Globus pallidus (tissue), 1 donor: Measurements from ENCODE around the gene PCYT2.

Source experiments
- DNase-seq: peaks from one replicate; pipeline ENCODE4 v3.0.0-alpha.2; 2015; ENCODE audit warnings: low spot score

Gene PCYT2

DNA sequence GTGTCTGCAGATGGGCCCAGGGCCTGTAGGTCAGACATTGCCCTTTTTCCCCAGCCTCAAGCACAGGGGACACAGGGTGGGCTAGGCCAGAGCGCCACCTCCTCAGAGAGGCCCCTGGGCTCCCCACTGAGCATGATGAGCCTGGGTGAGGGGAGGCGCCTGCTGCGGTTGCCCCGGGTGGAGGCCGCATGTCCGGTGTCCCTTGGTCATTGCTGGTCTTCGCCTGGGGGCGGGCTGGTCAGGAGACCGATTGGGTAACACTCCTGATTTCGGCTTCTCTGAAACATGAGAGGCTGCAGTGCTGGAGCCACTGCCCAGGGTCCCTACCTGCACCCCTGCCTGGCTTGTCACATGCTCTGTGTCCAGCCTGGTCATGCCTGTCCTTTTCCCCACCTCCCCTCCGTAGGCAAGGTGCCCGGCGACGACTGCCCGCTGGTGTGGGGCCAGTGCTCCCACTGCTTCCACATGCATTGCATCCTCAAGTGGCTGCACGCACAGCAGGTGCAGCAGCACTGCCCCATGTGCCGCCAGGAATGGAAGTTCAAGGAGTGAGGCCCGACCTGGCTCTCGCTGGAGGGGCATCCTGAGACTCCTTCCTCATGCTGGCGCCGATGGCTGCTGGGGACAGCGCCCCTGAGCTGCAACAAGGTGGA, 11.6 kb downstream of the PCYT2 start:
- DNase-seq: no peak

DNA sequence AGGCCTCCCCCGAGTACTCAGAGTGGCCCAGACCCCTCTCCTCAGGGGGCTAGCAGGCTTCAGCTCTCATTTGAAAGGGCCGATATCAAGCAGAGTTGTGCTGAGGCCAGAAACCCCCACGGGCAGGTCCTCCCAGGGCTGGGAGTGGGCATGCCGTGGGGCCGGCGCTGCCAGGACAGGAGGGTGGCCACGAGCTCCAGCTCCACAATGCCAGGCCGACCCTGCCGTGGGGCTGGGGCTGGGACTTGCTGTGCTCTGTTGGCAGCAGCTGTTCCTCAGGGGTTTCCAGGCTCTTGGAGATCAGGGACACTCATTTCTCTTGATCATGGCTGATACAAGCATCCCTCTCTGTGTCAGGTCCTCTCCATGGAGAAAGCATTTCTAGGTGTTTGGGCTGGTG, 12.3 kb downstream of the PCYT2 start:
- no peak for DNase-seq

DNA sequence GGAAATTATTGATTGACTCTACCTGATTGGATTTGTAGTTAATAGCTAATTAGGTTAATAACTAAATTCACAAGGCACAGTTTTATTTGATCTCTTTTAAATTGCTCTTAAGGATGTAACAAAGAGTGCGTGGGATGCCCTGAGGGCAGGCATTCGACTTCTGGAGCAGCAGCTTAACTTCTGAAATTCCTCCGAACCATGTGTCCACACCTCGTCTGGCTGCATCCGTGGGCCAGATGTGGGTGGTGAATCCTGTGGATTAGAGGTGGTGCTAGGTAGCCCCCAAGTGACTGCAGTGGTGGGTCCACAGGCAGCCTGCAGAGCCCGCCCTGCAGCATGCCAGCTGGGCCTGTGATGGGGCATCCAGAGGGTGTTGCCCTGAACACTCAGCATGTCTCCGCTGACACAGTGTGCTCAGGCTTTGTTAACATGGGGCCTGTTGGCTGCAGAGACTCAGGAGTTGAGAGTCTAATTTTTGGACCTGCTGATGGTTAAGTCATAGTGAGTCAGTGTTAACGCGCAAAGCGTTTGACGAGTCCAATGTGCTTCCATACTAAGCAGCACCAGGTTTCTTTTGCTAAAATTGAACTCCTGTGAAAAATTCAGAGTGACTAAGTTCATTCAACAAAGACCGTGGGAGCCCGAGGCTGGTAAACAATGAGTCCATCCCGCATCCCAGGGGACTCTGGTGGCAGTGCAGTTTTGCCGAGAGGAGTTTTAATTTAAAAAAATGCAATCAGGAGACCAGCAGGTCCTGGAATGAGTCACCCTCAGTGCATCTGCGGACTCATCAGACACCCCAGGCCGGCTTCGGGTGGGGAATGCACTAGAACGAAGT, 13.0 kb downstream of the PCYT2 start:
- DNase-seq: no peak

DNA sequence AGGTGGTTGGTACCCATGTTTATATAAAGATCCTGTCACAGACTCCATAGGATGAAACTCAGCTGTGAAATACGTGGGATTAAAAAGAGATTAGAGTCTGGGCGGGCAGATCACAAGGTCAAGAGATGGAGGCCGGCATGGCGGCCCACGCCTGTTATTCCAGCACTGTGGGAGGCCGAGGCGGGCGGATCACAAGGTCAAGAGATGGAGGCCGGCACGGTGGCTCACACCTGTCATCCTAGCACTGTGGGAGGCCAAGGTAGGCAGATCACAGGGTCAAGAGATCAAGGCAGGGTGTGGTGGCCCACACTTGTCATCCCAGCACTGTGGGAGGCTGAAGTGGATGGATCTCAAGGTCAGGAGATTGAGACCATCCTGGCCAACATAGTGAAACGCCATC, 15.8 kb downstream of the PCYT2 start:
- no peak for DNase-seq

DNA sequence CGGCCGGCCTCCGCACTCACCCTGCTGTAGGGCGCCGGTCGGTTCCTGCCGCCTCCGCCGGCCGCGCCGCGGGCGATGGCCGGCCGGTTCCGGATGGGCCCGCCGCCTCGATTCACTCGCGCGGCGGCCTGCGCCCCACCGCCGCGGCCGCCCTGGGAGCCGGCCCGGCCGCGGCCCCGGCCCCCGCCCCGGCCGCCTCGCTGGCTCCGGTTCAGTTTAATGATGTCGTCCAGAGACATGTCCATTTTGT, 20.0 kb downstream of the PCYT2 start:
- no peak for DNase-seq

DNA sequence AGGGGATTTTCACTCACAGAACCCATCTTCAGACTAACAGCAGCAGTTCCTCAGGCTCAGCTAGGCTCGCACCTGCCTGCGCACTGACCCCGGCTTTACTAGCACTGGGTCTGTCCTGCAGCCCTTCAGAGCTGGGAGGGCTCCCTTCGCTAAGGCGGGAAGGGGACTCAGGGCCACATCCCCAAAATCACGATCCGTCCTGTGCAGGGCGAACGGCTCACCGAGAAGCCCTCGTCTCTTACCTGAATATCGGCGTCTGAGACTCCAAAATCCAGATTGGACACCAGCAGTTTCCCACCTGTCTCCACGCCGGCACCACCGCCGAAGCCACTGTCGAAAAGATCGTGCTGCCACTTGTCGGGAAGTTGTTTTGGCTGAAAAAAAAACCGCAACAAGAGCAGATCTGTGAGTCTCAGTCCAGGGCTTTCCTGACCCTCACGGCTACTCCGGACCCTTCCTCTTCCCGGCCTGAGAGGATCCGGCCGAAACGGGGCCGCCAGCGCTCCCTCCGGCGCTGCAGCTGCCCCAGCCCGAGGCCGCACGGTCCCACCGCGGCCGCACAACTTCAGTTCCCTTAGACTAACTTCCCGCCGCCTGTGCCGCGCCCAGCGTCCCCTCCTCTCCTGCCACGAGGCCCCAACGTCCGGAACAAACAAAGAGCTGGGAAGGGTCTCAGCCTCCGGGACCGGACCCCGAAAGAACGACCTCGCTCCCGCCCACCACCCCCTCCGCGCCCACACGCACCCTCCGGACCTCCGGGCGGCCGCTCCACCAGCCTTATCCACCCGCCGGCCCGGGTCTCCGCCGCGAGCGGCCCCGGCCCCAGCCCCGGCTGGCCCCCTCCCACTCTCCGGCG, 20.5 kb downstream of the PCYT2 start:
- no peak for DNase-seq

DNA sequence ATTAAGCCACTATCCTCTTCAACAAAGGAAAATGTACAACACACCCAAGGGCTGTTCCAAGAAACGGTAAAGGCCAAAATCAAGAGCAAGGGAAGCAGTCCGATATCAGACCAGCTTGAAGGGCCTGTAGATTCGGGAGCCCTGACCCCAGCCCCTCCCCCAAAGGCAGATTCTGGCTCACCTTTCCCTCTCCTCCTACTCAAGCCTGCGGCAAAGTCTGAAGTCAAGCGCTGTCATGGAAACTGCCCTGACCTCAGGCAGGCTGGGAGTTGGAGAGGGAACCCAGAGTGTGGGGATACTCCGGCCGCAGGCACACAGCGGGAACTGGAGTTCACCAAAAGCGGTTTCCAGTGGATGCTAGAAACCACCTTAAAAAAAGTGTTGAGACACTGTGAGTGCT, 21.6 kb downstream of the PCYT2 start:
- no peak for DNase-seq

DNA sequence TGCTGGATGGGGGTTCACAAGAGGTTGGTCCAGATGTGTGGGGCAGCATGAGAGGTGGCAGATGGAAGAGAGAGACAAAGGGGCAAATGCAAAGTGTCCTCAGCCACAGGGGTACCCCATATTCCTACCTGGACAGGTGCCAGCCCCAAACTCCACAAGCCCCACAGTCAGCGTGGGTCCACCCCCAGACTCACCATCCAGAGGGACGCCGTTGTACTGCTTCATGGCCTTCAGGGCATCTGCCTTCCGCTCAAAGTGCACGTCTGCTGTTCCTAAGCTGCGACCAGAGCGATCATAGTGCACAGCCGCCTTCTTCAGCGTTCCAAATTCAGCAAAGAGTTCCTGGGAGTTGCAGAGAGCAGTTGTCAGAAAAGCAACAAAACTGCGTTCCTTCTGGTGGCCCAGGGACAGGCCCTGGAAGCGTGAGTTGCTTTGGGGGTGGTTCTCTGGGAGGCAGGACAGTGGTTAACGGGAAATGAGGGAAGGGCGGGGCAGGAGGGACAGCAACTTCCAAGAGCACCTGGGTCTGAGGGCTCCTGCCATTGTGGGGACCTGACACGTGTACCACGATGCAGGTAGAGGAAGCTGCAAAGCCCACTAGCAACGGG, 22.1 kb downstream of the PCYT2 start:
- no peak for DNase-seq

DNA sequence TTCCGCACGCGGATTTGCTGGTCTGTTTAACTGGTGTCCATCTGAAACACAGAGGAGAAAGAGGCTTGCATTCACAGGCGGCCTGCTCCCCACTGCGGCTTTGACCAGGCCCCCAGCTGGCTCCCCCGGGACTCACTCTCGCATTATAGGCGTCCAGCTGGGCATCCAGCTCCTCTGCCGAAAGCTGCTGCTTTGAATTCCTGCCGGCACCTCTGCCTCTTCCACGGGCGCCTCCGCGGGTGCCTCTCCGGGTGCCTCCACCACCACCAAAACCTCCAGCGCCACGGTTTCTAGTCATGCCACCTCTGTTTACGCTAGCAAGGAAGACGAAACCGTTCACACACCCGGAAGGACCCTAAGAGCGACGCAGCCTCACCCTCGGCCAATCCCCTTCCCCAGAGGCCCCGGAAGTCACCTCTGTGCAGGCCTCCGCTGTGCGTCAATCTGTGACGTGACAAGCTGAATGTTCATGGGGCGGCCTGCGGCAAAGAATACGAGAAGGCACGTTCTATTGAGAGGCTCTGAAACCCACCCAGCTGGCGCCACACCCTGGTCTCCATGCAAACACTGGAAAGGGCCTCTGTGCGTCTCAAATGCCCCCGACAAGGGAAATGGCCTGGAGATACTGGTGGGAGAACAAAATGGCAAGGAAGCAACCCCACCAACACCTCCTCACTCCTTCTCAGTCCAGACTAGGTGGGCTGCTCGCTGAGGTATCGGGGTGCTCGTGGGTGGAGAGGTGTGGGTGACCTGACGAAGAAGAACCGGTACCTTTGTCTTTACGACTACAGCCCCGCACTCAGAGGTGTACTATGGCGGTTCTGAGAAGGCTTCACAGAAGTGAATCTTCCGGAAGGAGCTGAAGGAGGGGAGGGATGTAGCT, 22.9 kb downstream of the PCYT2 start:
- no peak for DNase-seq

DNA sequence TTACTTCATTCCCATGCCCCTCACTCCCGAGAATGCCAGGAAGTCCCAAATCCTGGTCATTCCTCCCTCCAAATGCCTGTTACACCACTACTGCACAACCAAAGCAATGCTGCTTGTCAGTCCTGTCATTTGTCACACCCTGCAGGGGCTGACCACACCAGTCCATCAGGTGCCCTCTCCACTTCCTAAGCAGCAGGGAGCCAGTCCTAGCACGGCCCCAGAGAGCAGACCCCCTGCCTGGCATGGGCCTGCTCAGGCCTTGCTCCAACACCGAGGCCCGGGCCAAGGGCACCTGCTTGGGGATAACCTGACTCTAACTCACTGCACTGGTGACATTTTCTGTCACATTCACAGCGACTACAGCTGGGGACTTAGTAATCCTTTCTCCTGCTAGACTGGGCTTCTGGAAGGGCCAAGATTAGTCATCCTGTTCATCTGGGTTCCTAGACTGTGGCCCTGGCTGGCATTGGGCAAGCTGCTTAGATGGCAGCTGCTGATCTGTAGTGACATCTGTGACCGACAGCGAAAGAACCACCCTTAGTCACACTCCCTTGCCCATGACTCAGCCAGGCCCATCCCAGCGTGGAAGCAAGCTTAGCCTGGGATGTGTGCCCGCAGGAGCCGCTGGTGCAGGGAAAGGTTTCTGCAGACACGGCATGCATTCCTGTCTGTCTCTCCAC, 25.2 kb downstream of the PCYT2 start:
- DNase-seq: no peak

DNA sequence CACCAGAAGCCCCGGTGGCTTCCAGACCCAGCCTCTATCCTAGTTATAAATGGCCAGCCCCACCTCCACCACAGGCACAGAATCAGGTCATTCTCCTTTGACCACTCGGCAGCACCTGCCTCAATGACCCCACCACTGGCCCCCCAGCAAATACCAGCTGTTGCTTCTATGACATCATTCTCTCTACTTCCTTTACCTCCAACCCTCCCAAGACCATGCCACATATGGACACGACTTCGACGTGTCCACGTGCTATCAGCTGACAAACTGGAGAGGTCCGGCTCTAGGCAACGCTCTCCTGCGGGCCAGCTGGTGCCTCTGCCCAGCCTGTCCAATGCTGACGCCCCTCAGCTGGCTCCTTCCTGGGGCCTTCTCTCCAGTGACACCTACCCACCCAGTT, 25.7 kb downstream of the PCYT2 start:
- DNase-seq: no peak

DNA sequence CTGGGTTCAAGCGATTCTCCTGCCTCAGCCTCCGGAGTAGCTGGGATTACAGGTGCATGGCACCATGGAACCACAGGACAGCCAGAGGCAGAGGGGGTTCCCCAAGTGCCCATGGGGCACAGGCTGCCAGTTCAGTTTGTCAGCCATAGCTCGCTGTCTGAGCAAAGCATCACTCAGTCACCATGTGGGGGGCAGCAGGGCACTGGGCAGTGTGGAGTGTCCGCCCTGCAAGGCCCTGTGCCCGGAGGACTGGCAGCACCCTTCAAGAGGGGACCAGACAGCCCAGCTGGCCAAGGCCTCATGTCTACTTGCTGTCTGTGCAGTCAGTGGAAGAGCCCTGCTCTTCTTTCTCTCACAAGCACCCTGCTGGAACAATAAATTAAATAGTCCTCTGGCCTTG, 26.2 kb downstream of the PCYT2 start:
- no peak for DNase-seq

DNA sequence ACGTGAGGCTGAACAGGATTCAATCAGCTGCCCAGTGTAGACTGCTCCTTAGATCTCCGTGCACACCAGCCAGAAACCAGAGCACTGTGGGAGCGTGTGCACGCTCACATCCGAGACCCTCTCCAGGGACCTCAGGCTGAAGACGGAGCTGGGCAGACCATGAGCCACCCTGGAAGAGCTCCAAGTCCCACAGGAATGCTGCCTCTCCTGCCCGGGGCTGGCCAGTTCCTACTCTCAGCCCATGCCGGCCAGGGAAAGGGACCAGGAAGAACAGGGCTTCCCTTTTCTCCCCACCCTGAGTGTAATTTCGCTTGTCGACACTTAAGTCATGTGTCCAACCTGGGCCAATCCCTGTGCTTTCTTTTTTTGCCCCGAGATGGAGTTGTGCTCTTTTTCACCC, 26.7 kb downstream of the PCYT2 start:
- DNase-seq: no peak

DNA sequence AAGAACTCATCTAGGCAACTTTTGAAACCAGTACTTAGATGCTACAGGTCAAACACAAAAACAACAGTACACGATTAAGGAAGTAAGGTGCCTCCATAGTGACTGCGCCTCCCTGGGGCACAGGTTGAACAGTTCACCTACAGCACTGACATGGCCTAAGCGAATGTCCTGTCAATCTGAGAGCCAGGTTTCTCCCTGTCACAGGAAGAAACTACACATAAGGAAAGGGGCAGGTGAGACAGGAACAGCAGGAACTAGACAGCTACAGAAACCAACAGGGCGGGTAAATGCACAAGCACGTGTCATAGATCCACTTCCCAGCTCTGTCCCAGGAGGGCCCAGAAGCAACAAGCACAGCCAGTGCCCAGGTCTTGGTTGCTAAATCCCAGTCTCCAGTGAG, 32.1 kb downstream of the PCYT2 start:
- no peak for DNase-seq

DNA sequence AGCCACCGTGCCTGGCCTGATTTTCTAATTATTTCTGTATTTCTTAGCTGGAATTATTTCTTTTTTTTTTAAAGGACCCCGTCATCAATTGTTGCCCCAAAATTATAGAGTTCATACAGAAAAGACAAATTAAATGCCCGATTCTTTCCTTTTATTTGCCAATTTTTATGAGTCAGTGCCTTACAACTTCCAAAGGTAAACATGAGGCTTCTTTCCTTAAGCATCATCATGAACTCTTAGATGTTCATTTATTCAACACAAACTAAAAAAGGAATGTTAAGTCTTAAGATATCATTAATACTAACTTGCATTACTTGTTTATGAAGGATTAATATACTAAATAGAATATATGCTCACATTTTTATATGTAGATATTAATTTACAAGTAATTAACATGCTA, 32.9 kb downstream of the PCYT2 start:
- no peak for DNase-seq

DNA sequence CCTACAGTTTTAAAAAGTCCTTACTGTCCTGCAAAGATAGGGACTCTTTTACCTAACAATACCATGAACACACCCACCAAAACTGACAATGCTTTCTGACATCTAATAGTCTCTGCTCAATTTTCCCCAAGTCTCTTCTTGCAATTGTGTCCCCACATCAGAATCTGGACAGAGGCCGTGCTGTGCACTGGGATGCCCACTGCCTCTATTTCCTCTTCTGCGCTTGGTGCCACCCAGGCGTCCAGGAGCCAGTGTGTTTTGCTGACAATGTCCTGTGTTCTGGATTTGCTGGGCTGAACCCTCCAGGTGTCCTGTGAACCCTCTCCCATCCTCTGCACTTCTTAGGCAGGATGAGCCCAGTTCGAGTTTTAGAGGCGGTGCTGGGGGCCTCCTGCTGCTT, 33.6 kb downstream of the PCYT2 start:
- no peak for DNase-seq

DNA sequence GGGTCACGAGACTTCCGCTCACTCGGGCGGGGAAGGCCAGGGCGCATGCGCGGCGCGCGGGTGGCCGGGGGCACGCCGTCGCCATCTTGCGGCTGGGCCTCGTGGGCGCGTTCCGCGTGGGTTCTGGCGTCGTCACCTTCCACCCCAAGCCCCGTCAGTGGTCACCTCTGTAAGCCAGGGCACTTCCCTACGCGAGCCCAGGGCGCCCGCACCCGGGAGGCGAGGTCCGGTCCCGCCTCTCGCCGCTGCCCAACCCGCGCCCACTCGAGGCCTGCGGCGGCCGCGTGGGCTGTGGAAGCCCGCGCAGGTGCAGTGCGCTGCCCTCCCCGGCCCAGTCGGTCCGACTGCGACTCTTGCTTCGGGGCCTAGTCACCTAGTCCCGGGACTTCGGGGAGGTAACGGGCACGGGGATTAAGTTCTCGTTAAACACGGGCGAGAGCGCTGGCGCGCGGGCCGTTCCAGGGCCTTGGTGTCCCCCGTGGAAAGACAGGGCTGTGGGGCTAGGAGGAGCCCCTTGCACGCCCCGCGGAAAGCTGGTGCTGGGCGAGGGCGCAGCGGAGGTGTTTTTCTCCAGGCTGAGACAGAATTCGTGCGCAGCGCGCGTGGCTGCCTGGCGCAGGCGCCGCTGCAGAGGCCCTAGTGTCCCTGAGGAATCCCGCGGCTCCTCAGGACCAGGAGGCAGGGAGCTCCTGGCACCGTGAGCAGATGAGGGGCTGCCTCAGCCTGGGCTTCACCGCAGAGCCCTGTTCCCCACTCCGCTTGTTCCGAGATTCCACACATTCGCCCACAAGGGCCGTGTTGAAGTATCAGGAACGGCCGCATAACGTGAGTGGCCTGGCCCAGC, 39.6 kb downstream of the PCYT2 start:
- peak; percentile 86 for DNase-seq

DNA sequence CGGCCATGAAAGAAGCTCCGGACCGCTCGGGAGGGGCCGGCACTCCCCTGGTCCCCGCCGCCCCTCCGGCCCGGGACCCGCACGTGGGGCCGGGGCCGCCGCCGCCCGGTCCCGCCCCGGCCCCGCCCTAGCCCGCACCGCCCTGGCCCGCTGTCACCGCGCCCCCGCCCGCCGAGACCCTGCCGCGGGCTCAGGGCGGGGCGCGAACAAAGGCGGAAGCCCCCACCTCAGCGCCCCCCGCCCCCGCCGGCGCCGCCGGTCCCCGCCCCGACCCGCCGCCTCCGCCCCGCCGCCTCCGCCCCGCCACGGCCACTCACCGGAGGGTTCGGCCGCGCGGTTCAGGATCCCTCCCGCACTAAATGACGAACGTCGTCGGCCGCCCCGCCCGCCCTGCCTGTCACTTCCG, 40.2 kb downstream of the PCYT2 start, which contains the start of gene ARHGDIA:
TSS of gene ARHGDIA (minus strand) at position 357 of the 406 bp plus-strand sequence. CDS start 1,407 bp downstream, outside the sequence.
- no peak for DNase-seq

DNA sequence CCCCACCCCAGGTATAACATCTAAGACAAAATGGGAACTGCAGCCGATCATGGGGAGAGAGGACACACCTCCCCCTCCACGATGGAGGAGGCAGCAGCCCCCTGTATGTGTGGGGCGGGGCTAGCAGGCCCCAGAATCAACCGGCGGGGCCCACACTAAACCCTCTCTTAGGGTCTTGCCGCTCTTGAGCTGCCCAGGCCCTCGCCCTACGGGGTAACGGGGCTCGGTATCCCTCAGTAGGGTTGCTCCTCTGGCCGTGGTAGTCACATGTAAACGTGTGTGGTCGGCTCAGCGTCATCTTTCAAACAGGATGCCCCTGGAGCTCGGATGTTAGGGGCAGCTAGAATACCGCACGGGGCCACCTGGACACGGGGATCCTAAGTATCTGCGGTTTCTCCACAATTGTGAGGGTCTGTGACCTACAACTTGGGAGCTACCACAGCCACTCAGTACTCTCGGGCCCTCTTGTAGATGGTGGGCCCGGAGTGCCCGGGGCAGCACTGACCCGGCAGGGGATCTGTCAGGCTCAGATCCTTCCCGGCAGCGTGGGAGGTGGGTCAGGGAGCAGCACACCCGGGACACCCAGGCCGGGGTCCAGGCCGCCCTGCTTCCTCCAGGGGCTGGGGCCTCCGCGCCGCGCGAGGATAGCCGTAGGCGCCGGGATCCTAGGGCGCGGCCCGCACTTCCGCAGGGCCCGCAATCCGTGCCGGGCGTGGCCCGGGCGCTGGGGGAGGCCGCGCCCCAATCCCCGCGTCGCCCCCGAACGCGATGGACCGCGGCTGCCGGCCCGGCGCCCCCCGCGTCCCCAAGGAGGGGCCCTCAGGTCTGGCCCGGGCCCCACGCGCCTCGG, 40.8 kb downstream of the PCYT2 start:
- DNase-seq: no peak
